ENCODE data around the gene RBBP4. TPM values are rescaled to one million over a fixed set of nuclear protein-coding genes. Genes with fewer than 3 reads are reported as not detected.
"Not testable (repeated sequence)": the region's sequence is repeated elsewhere in the genome, so short reads cannot be mapped to it uniquely, and the experiment has no call there.

The RBBP4 gene
- total RNA-seq, 4 donors from 2014 or later, result 50.0 to 92.3 (median 53.0) TPM

DNA sequence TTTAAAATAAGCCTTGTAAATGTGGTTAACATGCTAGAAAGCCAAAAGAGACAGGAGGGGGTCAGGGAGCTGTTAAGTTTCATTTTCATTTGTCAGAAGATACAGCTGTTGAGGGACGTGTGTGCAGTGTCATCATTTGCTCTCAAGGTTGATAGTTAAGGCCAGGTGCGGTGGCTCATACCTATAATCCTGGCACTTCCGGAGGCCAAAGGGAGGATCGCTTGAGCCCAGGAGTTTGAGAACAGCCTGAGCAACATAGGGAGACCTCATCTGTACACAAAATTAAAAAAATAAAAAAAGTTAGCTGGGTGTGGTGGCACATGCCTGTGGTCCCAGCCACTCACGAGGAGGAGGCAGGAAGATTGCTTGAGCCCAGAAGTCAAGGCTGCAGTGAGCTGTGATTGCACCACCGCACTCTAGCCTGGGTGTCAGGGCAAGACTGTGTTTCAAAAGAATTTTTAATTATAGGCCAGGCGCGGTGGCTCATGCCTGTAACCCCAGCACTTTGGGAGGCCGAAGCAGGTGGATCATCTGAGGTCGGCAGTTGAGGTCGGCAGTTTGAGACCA lies 23.3 kb upstream of the RBBP4 start:
- in situ Hi-C loops (cut with MboI; ENCODE audit: low sequenced_read_pairs in 4 of 4) (loop anchor here in 1 of 4 donors (10.0 kb wide), 1 partner anchor 103 kb away; no protein-coding TSS in a partner anchor), intact Hi-C loops (cut with DNase I; ENCODE audit: low total_unique reads) (no loop called here)
- no peak for ATAC-seq
- peaks cover 0 to 40% of the 10 kb centered on the region in 2 donors for H3K36me3 ChIP-seq
- no peaks in the 10 kb centered on the region for H3K9me3 ChIP-seq
- no peak for DNase-seq
- TF ChIP-seq POLR2A (IDR thresholded peaks at IDR 0.05), result no peak
- TF ChIP-seq, protein P1, sequence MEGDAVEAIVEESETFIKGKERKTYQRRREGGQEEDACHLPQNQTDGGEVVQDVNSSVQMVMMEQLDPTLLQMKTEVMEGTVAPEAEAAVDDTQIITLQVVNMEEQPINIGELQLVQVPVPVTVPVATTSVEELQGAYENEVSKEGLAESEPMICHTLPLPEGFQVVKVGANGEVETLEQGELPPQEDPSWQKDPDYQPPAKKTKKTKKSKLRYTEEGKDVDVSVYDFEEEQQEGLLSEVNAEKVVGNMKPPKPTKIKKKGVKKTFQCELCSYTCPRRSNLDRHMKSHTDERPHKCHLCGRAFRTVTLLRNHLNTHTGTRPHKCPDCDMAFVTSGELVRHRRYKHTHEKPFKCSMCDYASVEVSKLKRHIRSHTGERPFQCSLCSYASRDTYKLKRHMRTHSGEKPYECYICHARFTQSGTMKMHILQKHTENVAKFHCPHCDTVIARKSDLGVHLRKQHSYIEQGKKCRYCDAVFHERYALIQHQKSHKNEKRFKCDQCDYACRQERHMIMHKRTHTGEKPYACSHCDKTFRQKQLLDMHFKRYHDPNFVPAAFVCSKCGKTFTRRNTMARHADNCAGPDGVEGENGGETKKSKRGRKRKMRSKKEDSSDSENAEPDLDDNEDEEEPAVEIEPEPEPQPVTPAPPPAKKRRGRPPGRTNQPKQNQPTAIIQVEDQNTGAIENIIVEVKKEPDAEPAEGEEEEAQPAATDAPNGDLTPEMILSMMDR (IDR thresholded peaks at IDR 0.05 in 4 of 5, conservative IDR thresholded peaks at IDR 0.05 in 1 of 5), result no peak
- H3K4me1 ChIP-seq, result no peaks in the 10 kb centered on the region
- H3K27ac ChIP-seq, result no peak overlapping the region
- no peaks in the 10 kb centered on the region for H3K27me3 ChIP-seq
- H3K4me3 ChIP-seq, result no peak overlapping the region

- ATAC-seq; H3K4me1 ChIP-seq; intact Hi-C loops (cut with DNase I; ENCODE audit: low total_unique reads); H3K4me3 ChIP-seq; H3K27ac ChIP-seq; H3K9me3 ChIP-seq; H3K27me3 ChIP-seq; in situ Hi-C loops (cut with MboI; ENCODE audit: low sequenced_read_pairs in 4 of 4); DNase-seq: not testable (repeated sequence)
- H3K36me3 ChIP-seq, result peaks cover 0 to 46% of the 10 kb centered on the region in 2 donors
Measured at GRCh38 chr1:32630173-32630572, 20.8 kb upstream of the RBBP4 start.

DNA sequence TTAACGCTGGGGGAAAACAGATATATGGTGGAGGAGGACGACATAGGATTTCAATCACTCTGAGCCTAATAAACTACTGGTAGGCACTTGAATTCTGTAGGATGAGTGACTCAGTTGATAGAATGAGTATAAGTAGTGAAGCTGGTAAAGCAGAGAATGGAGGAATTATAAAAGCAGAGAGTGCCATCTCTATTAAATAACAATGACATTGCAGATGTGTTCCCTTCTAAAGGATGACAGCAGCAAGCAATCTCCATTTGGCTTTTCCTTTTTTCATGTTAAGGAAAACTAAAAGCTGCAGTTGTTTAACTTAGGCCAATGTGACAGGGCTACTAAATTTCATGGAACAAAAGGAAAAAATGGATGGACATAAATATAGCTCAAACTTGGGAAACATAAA lies 18.2 kb upstream of the RBBP4 start:
- ATAC-seq (no peak), DNase-seq (no peak)
- Histone ChIP-seq H3K36me3 (peaks cover 0 to 32% of the 10 kb centered on the region in 2 donors), H3K9me3 (no peaks in the 10 kb centered on the region), H3K27me3 (no peaks in the 10 kb centered on the region), H3K27ac (no peak overlapping the region), H3K4me1 (no peaks in the 10 kb centered on the region), H3K4me3 (no peak overlapping the region)
- in situ Hi-C loops (cut with MboI; ENCODE audit: low sequenced_read_pairs in 4 of 4) (no loop called here), intact Hi-C loops (cut with DNase I; ENCODE audit: low total_unique reads) (no loop called here)
- TF ChIP-seq POLR2A (IDR thresholded peaks at IDR 0.05), result no peak
- TF ChIP-seq, protein P1 (IDR thresholded peaks at IDR 0.05 in 4 of 5, conservative IDR thresholded peaks at IDR 0.05 in 1 of 5), result no peak

- intact Hi-C loops (cut with DNase I; ENCODE audit: low total_unique reads) (no loop called here), in situ Hi-C loops (cut with MboI; ENCODE audit: low sequenced_read_pairs in 4 of 4) (no loop called here)
- TF ChIP-seq POLR2A (IDR thresholded peaks at IDR 0.05), result no peak
- TF ChIP-seq, protein P1 (IDR thresholded peaks at IDR 0.05 in 4 of 5, conservative IDR thresholded peaks at IDR 0.05 in 1 of 5), result no peak
- no peaks in the 10 kb centered on the region for H3K4me1 ChIP-seq
- no peaks in the 10 kb centered on the region for H3K9me3 ChIP-seq
- H3K27ac ChIP-seq, result no peak overlapping the region
- no peaks in the 10 kb centered on the region for H3K27me3 ChIP-seq
- H3K4me3 ChIP-seq, result no peak overlapping the region
- DNase-seq (no peak), ATAC-seq (no peak)
- peaks cover 0 to 14% of the 10 kb centered on the region in 2 donors for H3K36me3 ChIP-seq
Measured at GRCh38 chr1:32635508-32636277, 15.3 kb upstream of the RBBP4 start.

GRCh38 chr1:32636914-32637645 lies 13.9 kb upstream of the RBBP4 start:
- intact Hi-C loops (cut with DNase I; ENCODE audit: low total_unique reads) (no loop called here), in situ Hi-C loops (cut with MboI; ENCODE audit: low sequenced_read_pairs in 4 of 4) (no loop called here)
- TF ChIP-seq POLR2A (IDR thresholded peaks at IDR 0.05), result no peak
- TF ChIP-seq, protein P1 (IDR thresholded peaks at IDR 0.05 in 4 of 5, conservative IDR thresholded peaks at IDR 0.05 in 1 of 5), result no peak
- no peak overlapping the region for H3K27ac ChIP-seq
- ATAC-seq (no peak), DNase-seq (no peak)
- H3K4me1 ChIP-seq, result no peaks in the 10 kb centered on the region
- H3K9me3 ChIP-seq, result no peaks in the 10 kb centered on the region
- peaks cover 0 to 9% of the 10 kb centered on the region in 2 donors for H3K36me3 ChIP-seq
- H3K4me3 ChIP-seq, result no peak overlapping the region
- H3K27me3 ChIP-seq, result no peaks in the 10 kb centered on the region

Data from gastrocnemius medialis (tissue), 4 donors.